ENCODE data around the gene CPAMD8. TPM values are rescaled to one million over a fixed set of nuclear protein-coding genes. Genes with fewer than 3 reads are reported as not detected.

Gene CPAMD8
- total and polyA plus RNA-seq, 2 donors (not counting 1 experiment from before 2014, with no cell fraction given), result 1.1 to 2.7 TPM

GRCh38 chr19:16912780-16913179 lies 113.8 kb downstream of the CPAMD8 start:
- intact Hi-C loops (cut with micrococcal nuclease), result no loop called here
- Mint-ChIP-seq H3K27ac (no peak overlapping the region), H3K9me3 (ENCODE audit: insufficient read depth) (peaks cover 13% of the 10 kb centered on the region), H3K4me1 (no peaks in the 10 kb centered on the region), H3K27me3 (peaks cover 10% of the 10 kb centered on the region), H3K4me3 (no peak overlapping the region)
- Histone ChIP-seq H3K9ac (ENCODE audit: low read length) (no peak overlapping the region), H3K4me1 (ENCODE audit: control insufficient read depth in 2 of 2, insufficient read depth in 2 of 2, low read length in 2 of 2) (no peaks in the 10 kb centered on the region), H3K27me3 (replicated peaks in 1 of 4; ENCODE audit: control extremely low read depth in 1 of 4, control insufficient read depth in 3 of 4, insufficient read depth in 4 of 4, low read length in 3 of 4) (peaks cover 0 to 2% (median 0%) of the 10 kb centered on the region in 4 experiments), H3K9me3 (ENCODE audit: control extremely low read depth in 1 of 3, control insufficient read depth in 2 of 3, insufficient read depth in 1 of 3, low read length in 2 of 3) (peaks cover 1 to 46% (median 21%) of the 10 kb centered on the region in 3 donors), H3K27ac (ENCODE audit: low read length in 2 of 2) (no peak overlapping the region), H3K36me3 (replicated peaks in 1 of 2; ENCODE audit: control extremely low read depth in 1 of 2, control insufficient read depth in 1 of 2, extremely low read depth in 1 of 2, insufficient read depth in 2 of 2, low read length in 1 of 2) (no peaks in the 10 kb centered on the region), H3K79me2 (ENCODE audit: control insufficient read depth, insufficient read depth, low read length) (no peaks in the 10 kb centered on the region), H3K4me3 (ENCODE audit: control extremely low read depth in 1 of 5, extremely low read depth in 1 of 5, insufficient read depth in 1 of 5, low read depth in 2 of 5, low read length in 4 of 5) (no peak overlapping the region), H4K20me1 (ENCODE audit: control insufficient read depth, insufficient read depth, low read length, poor library complexity, severe bottlenecking) (no peaks in the 10 kb centered on the region), H2AFZ (ENCODE audit: insufficient read depth, low read depth, low read length, poor library complexity, severe bottlenecking) (no peak overlapping the region), H3K4me2 (replicated peaks; ENCODE audit: low read depth, low read length, poor library complexity, severe bottlenecking) (no peak overlapping the region)
- ChIA-PET CTCF (no interaction called here), POLR2A (no interaction called here)
- ATAC-seq (ENCODE audit: low read depth) (no peak), DNase-seq (no peak)
- no CpG with 5 or more reads among the region's 4 CpGs for WGBS (ENCODE audit: insufficient coverage)
- no peak for TF ChIP-seq CTCF (IDR thresholded peaks at IDR 0.05)
- no peak for TF ChIP-seq EZH2 (IDR thresholded peaks at IDR 0.05; ENCODE audit: borderline replicate concordance, insufficient read depth, low read depth, low read length, poor library complexity, severe bottlenecking)

DNA sequence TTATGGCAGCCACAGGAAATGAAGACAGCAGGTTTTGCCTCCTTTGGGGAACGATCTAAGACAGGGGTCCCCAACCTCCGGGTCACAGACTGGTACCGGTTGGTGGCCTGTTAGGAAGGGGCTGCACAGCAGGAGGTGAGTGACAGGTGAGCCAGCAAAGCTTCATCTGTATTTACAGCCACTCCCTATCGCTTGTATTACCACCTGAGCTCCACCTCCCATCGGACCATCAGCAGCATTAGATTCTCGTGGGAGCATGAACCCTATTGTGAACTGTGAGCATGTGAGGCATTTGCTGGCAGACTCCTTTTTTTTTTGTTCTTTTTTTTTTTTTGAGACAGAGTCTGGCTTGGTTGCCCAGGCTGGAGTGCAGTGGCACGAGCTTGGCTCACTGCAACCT lies 115.6 kb downstream of the CPAMD8 start:
- peaks cover 3% of the 10 kb centered on the region for H3K27me3 Mint-ChIP-seq
- no peak overlapping the region for H3K27ac ChIP-seq (ENCODE audit: low read length in 2 of 2)
- H2AFZ ChIP-seq (ENCODE audit: insufficient read depth, low read depth, low read length, poor library complexity, severe bottlenecking), result no peak overlapping the region
- no peak for DNase-seq
- no peak overlapping the region for H3K4me3 ChIP-seq (ENCODE audit: control extremely low read depth in 1 of 5, extremely low read depth in 1 of 5, insufficient read depth in 1 of 5, low read depth in 2 of 5, low read length in 4 of 5)
- H4K20me1 ChIP-seq (ENCODE audit: control insufficient read depth, insufficient read depth, low read length, poor library complexity, severe bottlenecking), result no peaks in the 10 kb centered on the region
- POLR2A ChIA-PET, result no interaction called here
- peaks cover 1 to 45% (median 21%) of the 10 kb centered on the region in 3 donors for H3K9me3 ChIP-seq (ENCODE audit: control extremely low read depth in 1 of 3, control insufficient read depth in 2 of 3, insufficient read depth in 1 of 3, low read length in 2 of 3)
- no peak overlapping the region for H3K4me3 Mint-ChIP-seq
- H3K27me3 ChIP-seq (replicated peaks in 1 of 4; ENCODE audit: control extremely low read depth in 1 of 4, control insufficient read depth in 3 of 4, insufficient read depth in 4 of 4, low read length in 3 of 4), result peaks cover 0 to 2% (median 0%) of the 10 kb centered on the region in 4 experiments
- H3K27ac Mint-ChIP-seq, result no peak overlapping the region
- no peaks in the 10 kb centered on the region for H3K4me1 Mint-ChIP-seq
- no peak overlapping the region for H3K9ac ChIP-seq (ENCODE audit: low read length)
- no peaks in the 10 kb centered on the region for H3K4me1 ChIP-seq (ENCODE audit: control insufficient read depth in 2 of 2, insufficient read depth in 2 of 2, low read length in 2 of 2)
- H3K36me3 ChIP-seq (replicated peaks in 1 of 2; ENCODE audit: control extremely low read depth in 1 of 2, control insufficient read depth in 1 of 2, extremely low read depth in 1 of 2, insufficient read depth in 2 of 2, low read length in 1 of 2), result no peaks in the 10 kb centered on the region
- ATAC-seq (ENCODE audit: low read depth), result no peak
- TF ChIP-seq CTCF (IDR thresholded peaks at IDR 0.05), result no peak
- no peak for TF ChIP-seq EZH2 (IDR thresholded peaks at IDR 0.05; ENCODE audit: borderline replicate concordance, insufficient read depth, low read depth, low read length, poor library complexity, severe bottlenecking)
- WGBS (ENCODE audit: insufficient coverage), result 85% methylated on average over 4 of the region's 7 CpGs
- CTCF ChIA-PET, result interaction anchor here (0.6 kb wide), 2 partner anchors 20 to 157 kb away, joined by 3 to 4 read pairs; no protein-coding TSS in a partner anchor
- peaks cover 13% of the 10 kb centered on the region for H3K9me3 Mint-ChIP-seq (ENCODE audit: insufficient read depth)
- intact Hi-C loops (cut with micrococcal nuclease), result no loop called here
- H3K79me2 ChIP-seq (ENCODE audit: control insufficient read depth, insufficient read depth, low read length), result no peaks in the 10 kb centered on the region
- no peak overlapping the region for H3K4me2 ChIP-seq (replicated peaks; ENCODE audit: low read depth, low read length, poor library complexity, severe bottlenecking)
